Rectal smooth muscle tissue (tissue), 1 donor: ENCODE measurements around the gene HDAC8.
"Not testable (repeated sequence)": the region's sequence is repeated elsewhere in the genome, so short reads cannot be mapped to it uniquely, and the experiment has no call there.

Source experiments
- H3K27ac ChIP-seq: one replicate; pipeline ENCODE4 v1.7.0; 2013; ENCODE audit warnings: low read depth, low read length, inconsistent platforms
- H3K27me3 ChIP-seq: one replicate; pipeline ENCODE4 v1.7.0; 2013; ENCODE audit warnings: low read length; ENCODE audit not compliant: control insufficient read depth, insufficient read depth
- H3K36me3 ChIP-seq: one replicate; pipeline ENCODE4 v1.7.0; 2013; ENCODE audit warnings: low read length; ENCODE audit not compliant: control insufficient read depth, insufficient read depth
- H3K4me1 ChIP-seq: one replicate; pipeline ENCODE4 v1.7.0; 2013; ENCODE audit warnings: low read length; ENCODE audit not compliant: control insufficient read depth, insufficient read depth
- H3K4me3 ChIP-seq: one replicate; pipeline ENCODE4 v1.7.0; 2013; ENCODE audit warnings: low read length
- H3K9ac ChIP-seq: one replicate; pipeline ENCODE4 v1.7.0; 2013; ENCODE audit warnings: low read length

HDAC8 gene

DNA sequence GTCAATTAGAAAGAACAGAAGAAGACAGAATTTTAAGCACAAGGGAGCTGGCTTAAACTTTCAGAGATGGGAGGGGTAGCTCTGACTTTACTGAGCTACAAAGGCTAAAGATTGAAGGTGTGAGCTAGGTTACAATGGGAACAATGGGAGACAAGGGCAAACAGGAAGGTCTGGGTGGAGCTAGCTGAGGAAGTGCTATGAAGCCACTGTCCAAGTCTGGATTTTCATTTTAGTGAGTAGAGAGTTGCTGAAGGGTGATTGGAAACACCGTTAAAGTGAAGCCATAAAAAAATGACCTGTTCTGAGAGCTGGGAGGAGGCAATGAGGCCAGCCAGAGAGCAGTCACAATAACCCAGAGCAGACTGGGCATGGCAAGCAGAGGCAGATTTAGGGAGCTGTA is 162.7 kb downstream of the HDAC8 start:
- Histone ChIP-seq H3K27ac (no peak overlapping the region), H3K9ac (no peak overlapping the region), H3K27me3 (no peaks in the 10 kb centered on the region), H3K4me1 (no peaks in the 10 kb centered on the region), H3K4me3 (no peak overlapping the region), H3K36me3 (no peaks in the 10 kb centered on the region)

DNA sequence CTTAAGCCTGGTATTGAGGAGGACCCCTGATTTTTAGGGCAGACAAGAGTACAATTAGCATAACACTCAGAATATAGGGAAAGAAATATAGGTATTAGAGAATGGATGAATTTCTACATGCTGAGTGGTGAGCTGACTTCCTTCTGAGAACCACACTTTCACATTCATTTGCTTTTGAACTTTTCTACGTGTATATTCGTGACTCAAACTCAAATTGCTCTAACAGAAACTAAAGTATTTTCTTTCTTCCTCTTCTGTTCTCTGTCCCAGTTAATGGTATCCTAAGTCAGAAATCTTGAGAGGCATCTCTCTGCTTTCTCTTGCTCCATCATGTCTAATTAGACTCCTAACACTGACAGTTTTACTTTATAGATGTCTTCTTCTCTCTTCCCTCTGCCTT is 163.8 kb downstream of the HDAC8 start:
- Histone ChIP-seq H3K9ac (no peak overlapping the region), H3K4me3 (no peak overlapping the region), H3K4me1 (no peaks in the 10 kb centered on the region), H3K27me3 (no peaks in the 10 kb centered on the region), H3K27ac (no peak overlapping the region), H3K36me3 (no peaks in the 10 kb centered on the region)

DNA sequence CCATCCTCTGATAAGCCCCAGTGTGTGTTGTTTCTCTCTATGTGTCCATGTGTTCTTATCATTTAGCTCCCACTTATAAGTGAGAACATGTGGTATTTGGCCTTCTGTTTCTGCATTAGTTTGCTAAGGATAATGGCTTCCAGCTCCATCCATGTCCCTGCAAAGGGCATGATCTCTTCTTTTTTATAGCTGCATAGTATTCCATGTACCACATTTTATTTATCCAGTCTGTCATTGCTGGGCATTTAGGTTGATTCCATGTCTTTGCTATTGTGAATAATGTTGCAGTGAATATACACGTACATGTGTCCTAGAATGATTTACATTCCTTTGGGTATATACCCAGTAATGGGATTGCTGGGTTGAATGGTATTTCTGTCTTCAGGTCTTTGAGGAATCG is 167.5 kb downstream of the HDAC8 start:
- H3K36me3 ChIP-seq, H3K27me3 ChIP-seq, H3K9ac ChIP-seq, H3K4me3 ChIP-seq, H3K4me1 ChIP-seq, H3K27ac ChIP-seq: not testable (repeated sequence)

DNA sequence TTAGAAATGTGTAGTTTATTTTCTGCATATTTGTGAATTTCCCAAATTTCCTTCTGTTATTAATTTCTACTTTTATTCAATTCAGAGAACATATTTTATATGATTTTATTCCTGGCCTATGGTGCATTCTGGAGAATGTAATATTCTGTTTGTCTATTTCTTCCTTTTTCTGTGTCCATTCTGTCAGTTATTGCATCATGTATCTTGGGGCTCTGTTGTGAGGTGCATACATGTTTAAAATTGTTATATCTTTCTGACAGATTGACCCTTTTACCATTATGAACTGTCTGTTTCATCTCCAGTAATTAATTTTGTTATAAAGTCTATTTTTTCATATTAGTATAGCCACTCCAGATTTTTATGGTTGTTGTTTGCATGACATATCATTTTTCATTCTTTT is 170.0 kb downstream of the HDAC8 start:
- Histone ChIP-seq H3K4me3 (no peak overlapping the region), H3K9ac (no peak overlapping the region), H3K27ac (no peak overlapping the region), H3K4me1 (no peaks in the 10 kb centered on the region), H3K27me3 (no peaks in the 10 kb centered on the region), H3K36me3 (no peaks in the 10 kb centered on the region)

DNA sequence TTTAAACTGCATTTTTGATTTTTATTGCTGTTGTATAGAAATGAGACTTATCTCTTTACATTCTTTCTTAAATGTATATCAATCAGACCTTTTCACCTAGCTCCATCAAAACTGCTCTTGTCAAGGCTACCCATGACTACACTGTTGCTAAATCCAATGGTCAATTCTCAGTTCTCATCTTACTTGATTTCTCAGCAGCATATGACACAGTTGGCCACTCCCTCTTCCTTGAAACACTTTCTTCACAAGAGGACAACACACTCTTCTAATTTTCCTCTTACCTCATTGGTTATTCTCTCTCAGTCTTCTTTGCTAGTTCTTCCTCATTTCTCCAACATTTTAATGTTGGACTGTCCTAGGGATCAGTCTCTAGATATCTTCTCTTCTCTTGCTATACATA is 172.8 kb downstream of the HDAC8 start:
- Histone ChIP-seq H3K9ac (no peak overlapping the region), H3K4me3 (no peak overlapping the region), H3K27me3 (no peaks in the 10 kb centered on the region), H3K4me1 (peaks cover 3% of the 10 kb centered on the region), H3K27ac (no peak overlapping the region), H3K36me3 (no peaks in the 10 kb centered on the region)

DNA sequence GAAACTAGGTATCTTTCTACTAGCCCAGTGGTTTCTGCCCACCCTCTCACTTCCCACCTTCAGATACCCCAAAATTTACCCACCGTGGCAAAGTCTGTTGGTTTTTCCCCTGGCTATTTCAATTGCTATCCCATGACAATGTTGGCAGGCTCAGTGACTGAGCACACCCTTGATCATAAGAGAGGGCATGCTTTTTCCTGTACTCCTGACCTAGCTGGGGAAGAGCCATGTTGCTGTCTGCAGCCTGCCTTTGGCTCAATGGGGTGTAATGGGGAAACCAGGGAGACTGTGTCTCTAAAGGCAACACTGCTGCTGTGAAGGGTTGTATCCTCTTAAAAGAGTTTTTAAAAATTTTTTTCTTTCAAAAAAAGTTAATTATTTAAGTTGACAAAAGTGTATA is 176.5 kb downstream of the HDAC8 start:
- peaks cover 4% of the 10 kb centered on the region for H3K27me3 ChIP-seq
- peaks cover 3% of the 10 kb centered on the region for H3K4me1 ChIP-seq
- no peak overlapping the region for H3K27ac ChIP-seq
- H3K36me3 ChIP-seq = no peaks in the 10 kb centered on the region
- no peak overlapping the region for H3K9ac ChIP-seq
- no peak overlapping the region for H3K4me3 ChIP-seq

DNA sequence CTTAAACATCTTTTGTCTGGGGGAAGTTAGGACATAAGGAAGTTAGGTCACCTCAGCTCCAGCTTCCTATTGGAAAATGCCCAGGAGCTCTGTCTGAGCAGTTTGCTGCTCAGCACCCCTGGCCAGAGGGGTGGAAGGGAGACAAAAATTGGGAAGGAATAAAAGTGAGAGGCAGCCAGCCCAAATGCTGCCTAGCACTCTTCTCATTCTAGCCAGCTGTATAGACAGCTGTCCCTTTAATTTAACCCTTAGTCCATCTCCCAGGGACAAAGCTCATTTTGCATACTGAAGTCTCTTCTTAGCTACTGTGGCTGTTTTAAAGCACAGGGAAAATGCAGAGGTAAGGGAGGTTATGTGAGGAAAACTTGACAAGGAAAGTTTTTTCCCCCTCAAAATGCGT is 177.4 kb downstream of the HDAC8 start:
- no peak overlapping the region for H3K27ac ChIP-seq

DNA sequence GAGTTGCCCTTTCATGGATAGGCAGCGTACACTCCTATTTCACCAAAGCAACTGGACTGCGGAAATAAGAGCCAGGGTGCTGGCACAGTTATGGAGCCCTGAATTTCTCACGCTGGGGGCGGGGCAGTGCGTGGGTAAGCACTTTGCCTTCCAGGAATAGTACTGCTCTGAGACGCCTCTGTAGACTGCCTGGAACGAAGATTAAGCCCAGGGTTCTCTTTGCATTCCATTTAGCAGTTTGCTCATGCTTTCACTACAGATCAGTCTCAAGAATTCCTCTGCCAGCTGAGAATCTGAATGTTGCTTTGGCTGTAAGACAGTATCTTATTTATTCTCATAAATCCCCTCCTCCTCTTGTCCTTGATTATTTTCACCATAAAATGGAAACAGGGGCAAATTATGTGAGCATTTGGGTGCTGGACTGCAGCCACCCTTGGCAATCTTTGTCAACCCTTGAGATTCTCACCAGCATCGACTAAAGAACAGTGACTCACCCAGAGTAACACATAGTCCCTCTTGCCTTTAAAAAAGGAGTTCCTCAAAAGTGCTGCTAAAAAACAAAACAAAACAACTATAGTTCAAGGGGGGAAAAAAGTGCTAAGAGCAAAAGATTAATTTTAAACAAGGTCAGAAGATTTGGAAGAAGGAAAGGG is 178.0 kb downstream of the HDAC8 start:
- Histone ChIP-seq H3K9ac (no peak overlapping the region), H3K36me3 (no peaks in the 10 kb centered on the region), H3K27ac (no peak overlapping the region), H3K4me1 (peaks cover 3% of the 10 kb centered on the region), H3K27me3 (peaks cover 4% of the 10 kb centered on the region), H3K4me3 (no peak overlapping the region)

More for the DNA sequence above, 177.4 kb downstream of the HDAC8 start:
- Histone ChIP-seq H3K27me3 (peaks cover 4% of the 10 kb centered on the region), H3K4me3 (no peak overlapping the region), H3K9ac (no peak overlapping the region), H3K36me3 (no peaks in the 10 kb centered on the region), H3K4me1 (peaks cover 3% of the 10 kb centered on the region)

DNA sequence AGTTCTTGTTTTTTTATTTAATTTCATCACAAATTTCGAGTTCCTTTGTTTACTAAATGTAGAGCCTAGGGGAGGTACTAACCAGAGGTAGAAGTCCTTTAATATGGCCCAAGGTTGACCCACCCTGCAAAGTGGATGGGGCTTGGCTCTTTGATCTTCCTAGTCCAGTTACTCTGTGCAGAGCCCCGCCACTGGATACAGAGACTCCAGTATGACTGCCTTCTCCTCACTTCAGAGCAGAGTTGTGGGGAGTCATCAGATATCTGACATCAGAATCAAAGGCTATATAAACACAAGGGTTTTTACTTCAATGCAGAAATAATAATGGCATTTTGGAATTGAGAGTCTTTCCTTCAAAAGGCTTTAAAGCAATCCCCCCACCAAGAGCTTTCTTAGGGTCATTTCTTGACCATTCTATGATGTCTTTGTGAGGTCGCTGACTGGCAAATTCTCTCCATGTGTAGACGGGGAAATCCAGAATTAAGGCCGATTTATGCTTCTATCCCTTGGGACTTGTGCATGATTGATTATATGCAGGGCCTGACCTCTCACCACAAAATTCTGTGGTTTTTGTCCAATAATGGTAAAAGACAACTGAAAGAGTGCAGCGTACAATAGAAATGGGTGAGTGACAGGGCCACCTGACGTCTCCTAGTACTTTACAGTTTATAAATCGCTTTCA is 178.7 kb downstream of the HDAC8 start:
- Histone ChIP-seq H3K4me3 (no peak overlapping the region), H3K27ac (no peak overlapping the region), H3K9ac (no peak overlapping the region)

DNA sequence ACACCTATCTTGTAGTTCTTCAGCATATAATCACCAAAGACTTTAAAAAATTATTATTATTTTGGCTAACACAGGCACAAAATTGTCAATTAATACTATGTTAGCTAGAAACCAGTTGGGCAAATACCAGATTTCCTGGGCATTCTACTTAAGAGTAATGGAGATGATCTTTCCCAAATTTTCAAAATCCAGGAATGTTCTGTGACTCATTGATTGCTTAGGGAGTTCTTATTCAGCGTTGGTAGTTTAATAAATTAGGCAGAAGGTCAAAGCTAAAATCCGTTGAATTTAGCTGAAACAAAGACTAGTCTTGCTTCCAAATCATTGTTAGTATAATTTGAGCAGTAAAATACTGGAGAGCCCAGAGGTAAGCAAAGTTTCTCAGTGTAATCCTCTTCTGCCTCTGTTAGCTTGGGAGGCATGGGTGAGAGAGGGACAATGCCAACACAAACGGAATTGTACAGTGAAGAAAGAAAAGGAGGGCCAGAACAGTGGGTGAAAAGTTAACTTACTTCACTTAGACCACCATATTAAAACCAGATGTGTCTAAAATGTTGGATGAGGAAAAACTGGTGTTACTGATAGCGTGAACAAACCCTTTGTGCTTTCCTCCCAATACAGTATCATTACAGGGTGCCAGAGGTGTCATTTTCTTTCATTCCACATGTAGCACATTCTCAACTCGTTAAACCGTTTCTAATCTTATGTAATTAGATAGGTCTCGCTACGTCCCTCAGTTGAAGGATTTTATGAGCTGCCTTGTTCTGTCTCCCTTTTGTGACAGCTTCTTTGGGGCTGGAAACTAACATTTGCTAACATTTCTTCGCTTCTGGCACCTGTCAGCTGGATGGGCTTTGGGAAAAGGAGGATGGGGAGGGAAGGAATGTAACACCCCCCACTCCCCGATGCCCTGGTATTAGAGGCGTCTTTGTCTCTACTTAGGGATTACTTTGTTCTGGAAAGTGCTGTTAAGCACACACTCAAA is 179.5 kb downstream of the HDAC8 start:
- Histone ChIP-seq H3K27me3 (peaks cover 4% of the 10 kb centered on the region), H3K4me1 (peaks cover 3% of the 10 kb centered on the region), H3K27ac (no peak overlapping the region), H3K36me3 (no peaks in the 10 kb centered on the region), H3K9ac (no peak overlapping the region), H3K4me3 (no peak overlapping the region)

More for the DNA sequence above, 178.7 kb downstream of the HDAC8 start:
- no peaks in the 10 kb centered on the region for H3K36me3 ChIP-seq
- H3K4me1 ChIP-seq = peaks cover 3% of the 10 kb centered on the region
- peaks cover 4% of the 10 kb centered on the region for H3K27me3 ChIP-seq

DNA sequence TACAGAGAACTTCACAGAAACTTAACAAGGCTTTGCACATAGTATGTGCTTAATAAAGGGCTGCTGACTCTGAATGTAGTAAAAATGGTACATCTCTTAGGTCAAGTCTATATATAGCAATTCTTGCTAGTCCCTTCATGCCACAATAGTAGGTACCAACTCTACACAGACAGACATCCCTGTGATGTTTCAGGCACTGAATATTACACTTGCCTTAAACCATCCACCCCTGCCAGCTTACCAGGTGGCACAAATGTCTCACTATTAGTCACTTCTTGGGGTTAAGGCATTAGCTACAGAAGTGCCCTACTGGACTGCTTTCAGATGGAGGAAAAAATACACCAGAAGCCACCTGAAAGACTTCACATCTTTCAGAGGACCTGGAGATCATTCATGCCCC is 180.6 kb downstream of the HDAC8 start:
- Histone ChIP-seq H3K36me3 (no peaks in the 10 kb centered on the region), H3K27ac (no peak overlapping the region), H3K27me3 (peaks cover 4% of the 10 kb centered on the region), H3K9ac (no peak overlapping the region), H3K4me3 (no peak overlapping the region), H3K4me1 (peaks cover 3% of the 10 kb centered on the region)

DNA sequence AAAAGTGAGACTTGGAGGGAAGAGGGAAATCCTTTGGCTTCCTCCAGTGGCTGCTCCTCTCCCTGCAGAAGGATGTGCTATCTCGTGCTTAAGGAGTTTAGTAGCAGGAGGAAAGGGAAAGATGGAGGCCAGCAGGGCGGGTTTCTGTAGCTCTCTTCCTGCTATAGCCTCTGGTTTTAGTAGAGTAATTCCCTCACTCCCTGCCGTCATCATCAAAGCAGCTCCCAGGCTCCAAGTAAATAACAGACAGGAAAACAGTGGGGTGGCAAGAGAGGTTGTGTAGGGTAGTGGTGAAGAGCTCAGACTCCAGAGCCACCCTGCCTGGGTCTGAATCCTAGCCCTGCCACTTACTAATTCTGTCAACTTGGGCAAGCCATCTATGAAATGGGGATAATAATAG is 185.4 kb downstream of the HDAC8 start:
- no peak overlapping the region for H3K4me3 ChIP-seq
- no peak overlapping the region for H3K9ac ChIP-seq
- H3K27me3 ChIP-seq = no peaks in the 10 kb centered on the region
- H3K4me1 ChIP-seq = no peaks in the 10 kb centered on the region
- no peak overlapping the region for H3K27ac ChIP-seq
- no peaks in the 10 kb centered on the region for H3K36me3 ChIP-seq
